Left lobe of liver (tissue), 2 donors: Measurements from ENCODE around the gene MACF1. TPM values are rescaled to one million over a fixed set of nuclear protein-coding genes. Genes with fewer than 3 reads are reported as not detected.

ENCODE experiments used
- ATAC-seq: fragments of 200-7000 bp; cut with Tn5 transposase; one replicate; pipeline ENCODE4 v1.9.1; 2020; ENCODE audit warnings: mild to moderate bottlenecking, moderate library complexity
- DNase-seq: peaks from one replicate; pipeline ENCODE4 v3.0.0-alpha.2; 2020; ENCODE audit warnings: low spot score
- total RNA-seq: library from RNA; stranded (reverse); gene quantifications from one replicate; pipeline ENCODE4 v1.2.1, GENCODE V29; 2021
- donor health status: DM: no; HTN: no; CAD: no; lungs with moderate emphysema.
- donor health status: DM: no; HTN: yes; CAD: no.

MACF1 gene
- total RNA-seq, 1 donor from 2014 or later = 89.9 TPM

DNA sequence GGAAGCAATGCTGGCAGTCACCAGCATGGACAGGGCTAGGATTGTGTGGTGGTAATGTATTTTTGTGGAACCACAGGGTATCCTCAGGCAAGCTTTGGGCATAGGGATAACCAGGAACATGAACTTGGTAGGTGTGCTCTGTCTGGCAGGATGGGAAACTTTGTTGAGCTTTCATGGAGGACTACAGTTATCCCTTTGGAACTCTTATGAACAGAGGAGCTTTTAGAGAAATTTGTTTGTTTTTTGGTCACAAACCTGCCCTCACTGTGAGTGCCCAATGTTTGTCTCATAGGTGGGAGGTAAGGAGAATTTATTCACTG, 54.4 kb downstream of the MACF1 start:
- no peak for DNase-seq
- no peak for ATAC-seq

DNA sequence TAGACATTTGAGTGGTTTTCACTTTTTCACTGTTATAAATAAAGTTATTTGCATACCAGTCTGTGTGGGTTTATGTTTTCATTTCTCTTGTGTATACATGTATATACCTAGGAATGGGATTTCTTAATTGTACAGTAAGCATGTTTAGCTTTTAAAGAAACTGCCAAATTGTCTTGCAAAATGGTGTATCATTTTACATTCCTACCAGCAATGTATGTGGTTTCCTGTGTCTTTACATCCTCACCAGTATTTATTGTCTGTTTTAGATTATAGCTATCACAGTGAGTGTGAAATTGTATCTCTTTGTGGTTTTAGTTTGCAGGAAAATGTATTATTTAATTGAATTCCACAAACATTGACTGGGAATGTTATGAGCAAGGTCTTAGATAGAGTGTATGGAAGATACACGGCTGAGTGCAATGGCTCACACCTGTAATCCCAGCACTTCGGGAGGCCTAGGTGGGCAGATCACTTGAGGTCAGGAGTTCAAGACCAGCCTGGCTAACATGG, 57.3 kb downstream of the MACF1 start:
- DNase-seq (no peak), ATAC-seq (no peak)

DNA sequence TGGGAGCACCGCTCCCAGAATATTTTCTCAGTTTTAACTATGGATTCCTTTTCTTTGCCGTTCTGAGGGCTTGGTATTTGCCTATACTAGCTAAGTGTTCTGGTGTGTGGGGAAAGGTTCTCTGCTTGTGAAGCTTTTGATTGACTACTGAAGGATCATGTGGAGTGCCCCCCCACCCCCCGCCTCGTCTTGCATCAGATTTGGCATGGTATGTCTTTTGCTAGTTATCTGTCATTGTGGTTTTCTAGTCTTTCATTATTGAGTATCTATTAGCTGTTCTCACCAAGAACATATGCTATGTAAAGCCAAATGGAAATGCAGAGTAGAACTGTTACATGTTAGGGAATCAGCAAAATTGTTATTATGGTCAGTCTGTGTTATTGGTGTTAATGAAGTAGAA, 58.3 kb downstream of the MACF1 start:
- DNase-seq (no peak), ATAC-seq (no peak)

DNA sequence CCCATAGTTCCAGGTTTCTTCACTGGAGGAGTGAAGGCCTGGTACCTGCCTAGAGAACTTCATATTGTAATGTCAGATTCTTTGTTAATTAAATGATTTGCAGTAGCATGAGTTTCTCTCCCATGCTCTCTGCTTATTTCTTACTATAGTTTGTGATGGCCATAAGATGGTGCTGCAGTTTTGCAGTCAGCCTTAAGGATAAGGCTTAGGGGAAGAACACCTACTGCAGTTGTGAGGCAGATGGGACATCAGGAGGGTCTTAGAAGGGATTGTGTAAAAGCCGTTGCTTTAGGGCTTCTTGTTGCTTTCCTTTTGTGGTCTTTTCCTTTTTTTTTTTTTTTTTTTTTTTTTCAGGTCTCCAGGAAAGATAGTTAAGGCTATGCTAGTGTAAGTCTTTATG, 61.8 kb downstream of the MACF1 start:
- DNase-seq = no peak
- ATAC-seq = no peak

DNA sequence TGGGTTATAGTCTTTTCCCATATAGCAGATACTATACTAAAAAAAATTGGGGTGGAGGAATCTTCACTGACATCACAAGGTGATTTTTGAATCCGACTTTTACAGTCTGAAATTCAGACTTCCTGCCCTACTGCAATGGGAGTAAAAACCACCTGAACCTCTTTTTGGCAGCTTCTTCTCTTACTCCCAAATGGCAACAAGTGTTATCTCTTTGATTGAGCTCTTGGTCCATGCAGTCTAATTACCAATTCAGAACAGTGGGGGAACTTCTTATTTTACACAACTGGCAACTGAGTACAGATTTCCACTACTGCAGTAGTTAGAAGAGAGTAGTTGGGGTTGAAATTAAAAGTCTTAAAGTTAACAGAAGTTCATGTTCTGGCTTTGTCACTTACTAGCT, 62.3 kb downstream of the MACF1 start:
- ATAC-seq (no peak), DNase-seq (no peak)

DNA sequence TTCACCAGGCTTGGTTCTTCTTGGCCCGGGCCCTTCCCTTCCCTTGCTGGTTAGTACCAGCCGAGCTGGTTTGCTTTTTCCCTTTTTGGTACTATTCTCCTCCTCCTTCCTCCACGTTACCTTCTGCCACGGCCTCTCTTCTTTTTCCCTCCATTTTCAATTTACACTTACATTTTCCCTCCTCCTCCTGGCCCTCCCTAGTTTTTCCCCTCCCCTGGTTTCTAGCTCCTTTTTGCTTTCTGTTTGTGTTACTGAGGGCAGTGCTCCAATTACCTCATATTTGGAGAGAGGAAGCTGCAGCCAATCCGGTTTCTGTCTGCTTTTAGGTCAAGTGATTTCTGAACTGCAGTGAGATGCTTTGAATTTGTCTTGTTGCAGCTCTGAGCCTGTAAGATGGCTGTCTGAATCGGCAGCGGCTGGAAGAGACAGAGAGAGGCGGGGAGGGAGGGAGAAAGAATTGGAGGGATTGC, 63.7 kb downstream of the MACF1 start:
- no peak for DNase-seq
- peak; percentile 57 for ATAC-seq

DNA sequence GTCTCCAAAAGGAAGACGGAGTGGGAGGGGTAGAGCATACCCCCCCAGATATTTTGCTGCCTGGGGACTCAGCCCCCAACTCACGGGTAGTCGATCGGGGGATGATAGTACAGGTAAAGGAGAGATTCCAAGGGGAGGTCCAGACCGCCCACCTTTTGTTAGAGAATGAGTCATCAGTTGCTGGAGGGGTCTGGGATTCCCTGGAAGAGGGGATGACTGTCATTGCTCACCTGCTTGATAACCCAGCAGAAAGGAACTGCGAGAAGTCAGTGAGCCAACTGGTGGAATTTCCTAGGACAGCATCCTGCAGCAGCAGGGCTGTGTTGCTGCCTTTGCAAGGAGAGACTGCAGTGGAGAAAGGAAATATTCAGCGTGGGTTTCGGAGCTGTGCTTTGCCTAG, 64.4 kb downstream of the MACF1 start:
- no peak for ATAC-seq
- no peak for DNase-seq

DNA sequence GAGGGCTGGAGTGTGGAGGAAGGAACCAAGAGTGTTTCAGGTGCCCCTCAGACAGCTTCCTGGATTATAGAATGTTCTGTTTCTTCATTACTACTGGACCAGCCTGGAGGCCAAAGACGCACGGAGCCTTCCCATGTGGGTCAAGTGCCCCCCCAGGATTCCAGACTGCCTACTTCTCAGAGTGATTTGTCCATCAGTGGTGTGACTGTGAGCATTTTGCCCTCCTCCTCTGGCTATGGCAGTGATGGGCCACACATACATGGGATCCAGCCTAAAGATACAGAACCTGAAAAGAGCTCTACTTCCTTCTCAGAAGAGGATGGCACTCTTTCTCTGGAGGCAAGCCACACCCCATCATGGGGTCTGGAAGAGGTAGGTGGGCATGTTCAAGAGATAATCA, 64.9 kb downstream of the MACF1 start:
- no peak for ATAC-seq
- DNase-seq = no peak

DNA sequence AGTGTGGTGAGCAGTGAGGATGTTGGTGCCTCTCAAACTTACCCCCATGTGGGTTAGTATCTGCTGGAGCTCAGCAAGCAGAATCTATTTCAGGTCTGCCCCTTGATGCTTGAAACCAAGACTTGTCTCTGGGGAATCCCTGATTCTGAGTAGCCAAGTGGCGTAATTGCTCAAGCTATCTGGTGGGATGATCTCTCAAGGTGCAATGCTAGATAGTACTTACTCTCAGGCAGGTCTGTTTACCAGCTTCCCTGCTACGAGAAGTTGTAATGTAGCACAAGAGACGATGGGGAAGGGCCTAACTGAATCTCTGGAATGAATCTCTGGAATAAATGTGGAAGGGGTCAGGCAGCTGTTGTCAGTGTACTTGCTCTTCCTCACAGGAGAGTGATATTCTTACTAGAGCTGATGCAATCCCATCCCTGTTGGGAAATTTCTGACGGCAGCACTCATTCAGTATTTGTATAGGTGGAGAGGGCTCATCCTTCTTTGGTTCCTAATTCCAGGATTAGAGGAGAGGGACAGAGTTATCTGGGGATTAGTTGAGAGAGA, 65.4 kb downstream of the MACF1 start:
- ATAC-seq = peak; percentile 63
- DNase-seq = no peak

DNA sequence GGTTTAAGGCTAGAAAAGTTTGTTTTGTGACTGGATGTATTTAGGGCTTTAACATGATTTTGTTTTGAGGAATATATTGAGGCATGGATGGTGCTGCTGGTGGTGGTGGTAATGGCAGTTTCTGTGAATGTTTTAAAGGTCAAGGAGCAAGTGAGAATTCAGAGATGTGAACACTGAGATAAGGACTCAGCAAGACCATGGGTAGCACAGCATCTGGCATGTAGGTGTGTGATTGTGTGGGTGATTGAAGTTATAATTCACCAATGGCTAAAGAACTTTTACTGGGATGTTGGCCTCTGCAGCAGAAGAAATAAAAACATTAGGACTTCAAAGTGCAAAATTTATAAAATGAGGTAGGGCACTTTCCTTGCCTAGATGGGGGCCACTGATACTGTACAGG, 65.9 kb downstream of the MACF1 start:
- ATAC-seq = no peak

DNA sequence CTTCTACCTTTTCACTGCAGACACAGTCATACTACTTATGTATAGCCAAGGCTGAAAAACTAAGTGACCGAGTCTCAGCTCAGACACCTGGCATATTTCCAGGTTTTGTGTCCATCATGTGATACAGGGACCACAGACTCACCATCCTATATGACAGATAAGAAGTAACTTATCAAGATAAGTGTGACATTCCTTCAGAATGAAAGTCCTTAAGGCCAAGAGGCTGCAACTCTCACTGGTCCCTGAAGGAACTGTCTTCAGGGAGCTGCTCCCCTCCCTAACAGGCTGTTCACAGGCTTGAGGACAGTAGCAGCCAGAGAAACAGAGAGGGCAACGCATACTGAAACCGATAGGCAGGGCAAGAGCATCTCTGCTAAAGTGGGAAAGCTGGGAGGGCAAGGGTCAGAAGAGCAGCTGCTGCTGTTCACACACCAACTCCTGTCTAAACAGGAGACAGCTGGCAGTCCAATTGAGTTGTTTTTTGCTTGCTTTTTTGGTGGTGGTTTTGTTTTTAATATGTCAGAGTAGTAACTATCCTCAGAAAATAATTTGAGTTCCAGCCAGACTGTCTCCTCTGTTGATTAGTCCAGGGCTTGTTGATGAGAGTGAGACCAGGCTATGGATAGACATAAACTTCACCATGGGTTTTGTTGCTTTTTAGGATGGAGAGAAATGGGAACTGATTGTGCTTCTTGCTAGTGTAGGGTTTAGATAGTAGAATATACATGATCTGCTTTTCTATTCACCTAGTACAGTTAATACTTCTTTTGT, 67.7 kb downstream of the MACF1 start:
- DNase-seq (peak; percentile 48), ATAC-seq (peak; percentile 83)

More for the DNA sequence above, 65.9 kb downstream of the MACF1 start:
- no peak for DNase-seq

DNA sequence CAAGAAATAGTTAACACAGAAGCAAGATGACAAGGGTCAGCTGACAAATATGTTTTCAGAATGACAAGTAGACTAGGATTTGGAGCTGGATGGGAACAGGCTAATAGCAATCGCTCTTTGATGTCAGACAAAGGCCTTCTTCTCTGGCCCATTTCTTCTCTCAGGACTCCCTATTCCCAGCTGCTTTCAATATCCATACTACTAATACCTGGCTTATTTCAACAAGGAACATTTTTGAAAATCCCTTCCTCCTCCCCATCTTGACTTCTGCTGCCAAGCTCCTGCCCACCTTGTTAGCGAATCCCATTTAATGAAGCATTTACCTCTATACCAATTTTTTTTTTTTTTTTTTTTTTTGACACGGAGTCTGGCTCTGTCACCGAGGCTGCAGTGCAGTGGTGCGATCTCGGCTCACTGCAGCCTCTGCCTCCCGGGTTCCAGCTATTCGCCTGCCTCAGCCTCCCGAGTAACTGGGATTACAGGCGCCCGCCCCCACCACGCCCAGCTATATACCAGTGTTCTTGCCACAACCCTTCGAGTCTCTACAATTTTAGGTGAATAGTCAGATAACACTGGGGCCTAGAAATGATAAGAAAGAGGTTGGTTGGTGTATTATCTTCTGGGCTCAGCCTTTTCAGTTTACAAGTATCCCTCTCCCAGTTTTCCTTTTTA, 68.4 kb downstream of the MACF1 start:
- no peak for ATAC-seq
- no peak for DNase-seq

DNA sequence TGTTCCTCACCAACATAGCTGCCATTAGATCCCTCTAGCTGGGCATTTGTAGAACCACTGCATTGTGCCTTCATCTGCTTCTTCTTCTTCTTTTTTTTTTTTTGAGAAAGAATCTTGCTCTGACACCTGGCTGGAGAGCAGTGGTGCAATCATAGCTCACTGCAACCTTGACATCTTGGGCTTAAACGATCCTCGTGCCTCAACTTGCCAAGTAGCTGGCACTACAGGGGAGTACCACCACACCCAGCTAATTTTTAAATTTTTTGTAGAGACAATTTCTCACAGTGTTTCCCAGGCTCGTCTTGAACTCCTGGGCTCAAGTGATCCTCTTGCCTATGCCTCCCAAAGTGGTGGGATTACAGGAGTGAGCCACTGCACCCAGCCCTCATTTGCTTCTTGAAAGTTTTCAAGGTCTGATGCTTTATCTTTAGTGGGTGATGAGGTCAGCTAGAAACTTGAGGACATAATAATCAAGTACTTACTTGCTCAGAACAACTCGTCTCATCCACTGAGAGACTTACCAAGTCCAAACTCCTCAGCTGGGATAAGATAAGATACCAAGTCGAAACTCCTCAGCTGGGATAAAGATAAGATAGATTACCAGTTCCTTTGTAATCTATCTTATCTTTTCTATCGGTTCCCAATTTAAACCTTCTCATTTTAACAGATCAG, 71.5 kb downstream of the MACF1 start:
- no peak for ATAC-seq
- no peak for DNase-seq

DNA sequence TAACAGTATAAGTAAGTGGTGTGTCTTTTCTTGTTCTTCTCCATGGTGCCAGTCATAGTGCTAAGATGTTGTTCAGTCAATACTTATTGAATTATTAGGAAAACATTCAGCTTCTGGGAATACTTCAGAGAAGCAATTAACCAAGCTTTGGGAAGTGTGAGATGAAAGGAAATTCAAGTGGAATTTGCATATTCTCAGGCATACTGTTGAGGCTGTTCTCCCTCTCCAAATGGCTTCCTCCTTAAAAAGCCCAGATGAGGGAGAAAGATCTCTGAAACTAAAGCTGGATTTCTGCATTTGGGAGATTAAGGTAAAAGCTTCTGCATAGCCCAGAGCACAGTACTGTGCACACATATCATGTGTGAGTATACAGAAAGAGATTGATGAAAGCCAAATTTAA, 73.4 kb downstream of the MACF1 start:
- ATAC-seq (no peak), DNase-seq (no peak)

DNA sequence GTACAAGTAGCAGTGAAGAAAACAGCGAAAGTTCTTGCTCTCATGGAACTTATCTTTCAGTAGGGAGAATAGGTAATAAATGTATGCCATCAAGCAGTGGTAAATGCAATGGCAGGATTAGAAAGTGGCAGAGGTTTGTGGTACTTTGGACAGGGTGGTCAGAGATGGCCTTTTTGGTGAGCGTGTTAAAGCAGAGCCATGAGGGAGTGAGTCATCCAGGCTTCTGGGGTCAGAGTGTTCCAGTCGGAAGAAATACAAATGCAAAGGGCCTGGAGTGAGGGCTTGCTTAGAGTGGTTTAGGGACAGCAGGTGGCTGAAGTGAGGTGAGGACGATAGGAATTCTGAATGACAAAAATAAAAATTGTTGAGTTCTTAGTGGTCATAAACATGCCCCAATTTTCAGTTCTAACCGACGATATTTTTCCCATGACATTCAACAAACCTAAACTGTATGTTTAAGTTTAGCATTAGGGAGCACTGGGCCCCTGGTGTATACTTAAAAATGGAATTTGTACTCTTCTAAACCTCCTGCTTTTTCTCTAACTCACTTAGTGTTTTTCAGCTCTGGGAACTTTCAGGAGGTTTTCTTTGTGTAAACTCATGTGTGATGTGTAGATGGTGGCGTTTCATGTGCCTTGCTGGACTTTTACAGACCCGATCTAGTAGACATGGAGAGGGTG, 78.2 kb downstream of the MACF1 start:
- no peak for ATAC-seq

DNA sequence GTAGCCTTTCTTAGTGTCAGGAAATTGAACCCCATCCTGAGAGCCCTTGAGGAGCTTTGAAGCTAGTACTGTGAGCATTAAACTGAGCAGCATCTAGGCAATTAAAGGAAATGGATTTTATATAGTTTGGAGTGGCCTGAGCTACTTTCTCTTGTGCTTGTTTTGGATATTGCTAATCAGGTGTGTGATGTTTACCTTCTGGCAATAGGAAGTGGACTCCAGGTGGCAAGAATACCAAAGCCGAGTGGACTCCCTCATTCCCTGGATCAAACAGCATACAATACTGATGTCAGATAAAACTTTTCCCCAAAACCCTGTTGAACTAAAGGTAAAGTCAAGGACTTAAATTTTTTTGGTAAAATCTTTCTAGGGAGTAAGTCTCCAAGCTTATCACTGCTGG, 79.4 kb downstream of the MACF1 start:
- DNase-seq (no peak), ATAC-seq (peak; percentile 20)

More for the DNA sequence above, 78.2 kb downstream of the MACF1 start:
- no peak for DNase-seq

DNA sequence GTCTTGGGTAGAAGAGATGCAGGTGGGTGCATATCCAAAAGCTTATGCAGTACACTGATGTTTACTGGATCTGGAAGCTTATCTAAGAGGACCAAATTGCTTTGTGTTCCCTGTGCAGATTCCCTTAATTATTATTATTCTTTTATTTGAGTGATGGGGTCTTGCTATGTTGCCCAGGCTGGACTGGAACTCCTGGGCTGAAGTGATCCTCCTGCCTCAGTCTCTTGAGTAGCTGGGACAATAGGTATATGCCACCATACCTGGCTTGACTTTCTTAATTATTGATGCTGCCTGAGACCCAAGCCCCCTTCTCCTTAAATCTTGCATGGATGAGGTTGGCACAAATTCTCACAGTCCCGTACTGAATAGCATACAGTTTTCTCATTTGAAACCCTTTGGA, 83.0 kb downstream of the MACF1 start:
- ATAC-seq = no peak

DNA sequence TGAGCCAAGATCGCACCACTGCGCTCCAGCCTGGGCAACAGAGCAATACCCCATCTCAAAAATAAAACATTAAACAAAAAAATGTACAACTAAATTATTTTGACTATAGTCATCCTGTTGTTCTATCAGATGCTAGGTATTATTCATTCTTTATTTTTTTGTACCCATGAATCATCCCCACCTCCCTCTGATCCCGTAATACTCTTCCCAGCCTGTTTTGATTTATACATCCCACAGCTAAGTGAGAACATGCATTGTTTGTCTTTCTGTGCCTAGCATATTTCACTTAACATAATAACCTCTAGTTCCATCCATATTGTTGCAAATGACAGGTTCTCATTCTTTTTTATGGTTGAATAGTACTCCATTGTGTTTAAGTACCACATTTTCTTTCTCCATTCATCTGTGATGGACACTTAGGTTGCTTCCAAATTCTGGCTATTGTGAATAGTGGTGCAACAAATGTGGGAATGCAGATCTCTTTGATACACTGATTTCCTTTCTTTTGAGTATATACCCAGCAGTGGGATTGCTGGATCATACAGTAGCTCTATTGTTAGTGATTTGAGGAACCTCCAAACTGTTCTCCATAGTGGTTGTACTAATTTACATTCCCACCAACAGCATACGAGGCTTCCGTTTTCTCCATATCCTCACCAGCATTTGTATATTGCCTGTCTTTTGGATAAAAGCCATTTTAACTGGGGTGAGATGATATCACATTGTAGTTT, 84.4 kb downstream of the MACF1 start:
- no peak for ATAC-seq

More for the DNA sequence above, 83.0 kb downstream of the MACF1 start:
- no peak for DNase-seq

DNA sequence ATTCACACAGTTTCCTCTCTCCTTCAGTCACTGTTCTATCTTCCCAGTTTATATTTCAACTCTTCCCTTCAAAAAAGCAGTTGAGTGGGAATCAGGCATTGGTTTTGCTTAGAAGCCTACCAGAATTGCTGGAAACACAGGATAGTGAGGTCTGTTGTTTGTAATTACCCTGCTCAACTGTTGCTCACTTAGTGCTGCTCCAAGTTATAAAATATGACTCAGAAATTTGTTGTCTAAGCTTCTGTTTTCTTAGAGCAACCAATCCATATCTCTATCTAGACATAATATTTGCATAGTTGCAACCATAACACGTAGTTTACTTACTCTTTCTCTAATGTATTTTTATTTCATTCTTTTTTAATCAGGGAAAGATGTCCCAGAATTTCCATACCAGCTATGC, 87.9 kb downstream of the MACF1 start:
- DNase-seq = no peak
- ATAC-seq = no peak

More for the DNA sequence above, 84.4 kb downstream of the MACF1 start:
- DNase-seq = no peak

DNA sequence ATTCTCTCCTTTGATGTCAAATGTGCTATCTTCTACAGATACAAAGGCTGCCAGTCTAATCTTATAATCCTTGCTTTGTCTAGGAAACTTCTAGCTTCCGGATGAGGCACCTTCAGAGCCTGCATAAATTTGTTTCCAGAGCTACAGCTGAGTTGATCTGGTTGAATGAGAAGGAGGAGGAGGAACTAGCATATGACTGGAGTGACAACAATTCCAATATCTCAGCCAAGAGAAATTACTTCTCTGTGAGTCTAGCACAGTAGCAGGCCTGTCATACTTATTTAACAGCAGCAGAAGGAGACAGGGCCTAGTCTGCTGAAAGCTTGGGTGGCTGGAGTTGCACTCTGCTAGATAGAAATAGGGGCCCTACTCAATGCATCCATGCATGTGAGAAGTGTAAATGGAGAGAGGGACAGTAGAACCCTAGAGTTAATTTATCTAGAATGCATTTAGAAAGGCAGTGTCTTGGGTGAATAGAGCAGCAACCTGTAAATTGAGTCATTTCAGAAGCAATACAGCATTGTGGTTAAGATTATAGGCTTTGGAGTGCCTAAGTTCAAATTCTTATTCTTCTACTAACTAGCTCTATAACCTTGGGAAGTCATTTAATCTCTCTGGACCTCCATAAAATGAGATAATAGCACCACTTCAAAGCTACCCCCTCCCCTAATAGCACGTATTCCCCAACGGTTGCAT, 89.0 kb downstream of the MACF1 start:
- ATAC-seq (no peak), DNase-seq (no peak)
